Stimulated activated CD4-positive, alpha-beta T cell treated with anti-CD3 and anti-CD28 coated beads, Interleukin-2, amount 100 ng/mL, for 48 hours (primary cell): ENCODE data around the gene SVIL.
"Not testable (repeated sequence)": the region's sequence is repeated elsewhere in the genome, so short reads cannot be mapped to it uniquely, and the experiment has no call there.

ENCODE experiments used
- DNase-seq, 2 donors: peaks; one replicate each; pipeline ENCODE4 v3.0.0-alpha.2; 2020

Gene SVIL

DNA sequence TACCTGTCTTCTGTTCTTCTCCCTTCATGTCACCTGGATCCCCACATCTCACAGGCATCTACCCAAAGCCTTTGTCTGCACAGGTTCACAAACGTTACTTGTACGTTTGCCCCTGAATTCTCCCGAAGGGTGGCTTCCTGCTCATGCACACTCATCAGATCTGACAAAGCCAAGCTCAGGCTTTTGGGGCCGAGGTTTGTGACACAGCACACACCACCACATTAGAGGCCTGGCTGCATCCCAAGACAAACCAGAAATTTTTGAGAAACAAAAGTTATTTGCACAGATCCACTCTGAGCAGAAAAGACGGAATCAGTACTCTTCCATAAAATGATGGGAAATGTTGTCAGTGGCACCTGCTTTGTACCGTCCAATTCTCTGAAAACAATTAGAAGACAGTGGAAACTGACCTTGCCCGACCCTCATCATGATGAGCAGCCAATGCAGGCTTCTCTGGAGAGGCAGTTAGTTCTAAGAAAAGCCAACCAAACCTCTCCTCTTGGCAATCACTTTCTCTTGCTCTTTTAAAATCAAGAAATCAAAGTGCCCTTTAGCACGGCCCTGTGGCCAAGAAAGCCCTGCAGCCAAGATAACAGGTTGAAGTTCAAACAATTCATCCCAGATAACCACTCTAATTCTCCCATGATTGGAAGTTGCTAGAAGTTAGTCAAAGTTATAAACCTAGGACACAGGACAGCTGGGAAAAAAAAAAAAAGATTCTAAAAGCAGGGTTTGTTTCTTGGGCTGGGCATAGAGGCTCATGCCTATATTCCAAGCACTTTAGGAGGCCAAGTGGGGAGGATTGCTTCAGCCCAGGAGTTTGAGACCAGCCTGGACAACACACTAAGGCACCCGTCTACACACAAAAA is 13.6 kb upstream of the SVIL start:
- DNase-seq: peak in 1 of 2 donors; percentile 7

DNA sequence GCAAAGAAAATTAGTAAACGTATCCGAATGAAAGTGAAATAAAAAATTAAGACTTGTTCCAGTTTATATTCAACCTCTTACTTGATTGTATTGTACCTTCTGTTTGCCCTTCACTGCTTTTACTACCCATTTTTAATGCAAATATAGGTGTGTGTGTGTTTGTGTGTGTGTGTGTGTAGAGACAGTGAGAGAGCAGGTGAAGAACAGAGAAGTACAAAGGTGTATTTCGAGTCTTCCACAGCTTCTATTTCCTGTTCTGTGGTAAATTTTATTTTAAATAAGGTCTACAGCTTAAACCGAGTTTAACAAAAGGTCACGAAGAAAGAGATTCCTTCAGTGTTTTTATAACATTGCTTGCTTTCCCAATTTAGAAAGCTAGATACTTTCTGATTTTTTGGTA is 12.7 kb upstream of the SVIL start:
- DNase-seq: no peak

DNA sequence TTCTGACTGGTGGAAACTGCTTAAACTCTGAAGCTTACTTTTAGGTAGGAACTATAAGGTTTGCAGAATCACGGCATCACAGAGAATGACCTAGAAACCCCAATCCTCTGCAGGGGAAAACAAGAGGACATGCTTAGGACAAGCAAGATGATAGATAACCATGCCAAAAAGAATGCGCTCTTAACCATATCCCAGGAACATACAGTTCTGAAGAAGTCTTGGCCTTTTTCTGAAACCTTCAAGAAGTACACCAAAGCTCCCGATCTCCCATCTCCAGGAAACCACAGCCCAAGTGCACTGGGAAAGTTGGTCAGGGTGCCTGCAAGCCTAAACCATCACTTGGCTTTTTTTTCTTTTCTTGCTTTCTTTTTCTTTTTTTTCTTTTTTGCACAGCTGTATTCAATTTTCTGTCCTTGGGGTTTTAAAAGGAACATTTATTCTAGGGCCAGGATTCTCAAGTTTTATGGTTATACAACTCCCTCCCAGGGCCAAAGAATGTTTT is 12.2 kb upstream of the SVIL start:
- DNase-seq: no peak

GRCh38 chr10:29646238-29646902 is 11.6 kb upstream of the SVIL start:
- no peak for DNase-seq

GRCh38 chr10:29643771-29644501 is 9.2 kb upstream of the SVIL start:
- DNase-seq: no peak

- no peak for DNase-seq
Measured at GRCh38 chr10:29642990-29643389, 8.2 kb upstream of the SVIL start.

- DNase-seq: no peak
Measured at GRCh38 chr10:29637537-29637936, 2.8 kb upstream of the SVIL start.

GRCh38 chr10:29636178-29636577 is 1.4 kb upstream of the SVIL start:
- no peak for DNase-seq

DNA sequence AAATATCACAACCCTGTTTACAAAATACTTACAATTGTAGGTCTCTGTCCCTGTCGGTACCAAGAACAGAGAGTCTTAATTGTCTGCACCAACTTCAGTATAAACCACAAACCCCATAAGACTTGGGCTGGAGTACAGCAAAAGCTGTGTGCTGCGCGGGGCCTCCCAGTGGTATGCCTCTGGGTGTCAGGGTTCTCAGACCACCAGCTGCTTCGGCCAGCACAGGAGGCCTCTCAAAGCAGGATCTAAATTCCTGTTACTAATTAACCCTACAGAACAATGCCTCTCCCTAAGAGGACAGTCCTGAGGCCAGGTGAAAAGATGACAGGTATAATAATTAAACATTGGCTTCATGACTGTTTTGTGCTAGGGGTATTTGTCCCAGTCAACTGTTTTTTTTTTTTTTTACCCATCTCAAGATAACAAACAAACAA is 957 bp upstream of the SVIL start:
- DNase-seq: no peak

GRCh38 chr10:29634105-29634504 is 666 bp downstream of the SVIL start:
- DNase-seq: no peak

GRCh38 chr10:29631049-29631339 is 3.8 kb downstream of the SVIL start:
- no peak for DNase-seq

GRCh38 chr10:29630205-29631048 is 4.3 kb downstream of the SVIL start:
- DNase-seq: no peak

GRCh38 chr10:29628912-29629526 is 5.8 kb downstream of the SVIL start:
- no peak for DNase-seq

DNA sequence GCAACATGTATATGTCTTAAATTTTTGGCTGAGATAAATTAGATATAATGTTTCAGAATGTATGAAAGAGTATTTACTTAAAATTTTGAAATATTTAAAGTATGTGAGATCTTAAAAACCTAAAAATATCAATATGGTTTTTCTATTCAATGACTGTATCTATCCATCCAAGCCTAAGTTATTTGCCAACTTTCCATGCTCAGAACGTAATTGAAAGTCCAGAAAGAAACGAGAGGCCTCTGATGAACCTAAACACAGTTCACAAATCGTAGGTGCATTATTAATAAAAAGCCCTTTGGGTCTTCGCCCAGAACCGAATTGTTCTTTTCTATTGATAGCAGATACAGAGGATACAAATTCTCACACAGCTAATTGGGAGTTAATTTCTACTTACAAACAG is 6.5 kb downstream of the SVIL start:
- no peak for DNase-seq

DNA sequence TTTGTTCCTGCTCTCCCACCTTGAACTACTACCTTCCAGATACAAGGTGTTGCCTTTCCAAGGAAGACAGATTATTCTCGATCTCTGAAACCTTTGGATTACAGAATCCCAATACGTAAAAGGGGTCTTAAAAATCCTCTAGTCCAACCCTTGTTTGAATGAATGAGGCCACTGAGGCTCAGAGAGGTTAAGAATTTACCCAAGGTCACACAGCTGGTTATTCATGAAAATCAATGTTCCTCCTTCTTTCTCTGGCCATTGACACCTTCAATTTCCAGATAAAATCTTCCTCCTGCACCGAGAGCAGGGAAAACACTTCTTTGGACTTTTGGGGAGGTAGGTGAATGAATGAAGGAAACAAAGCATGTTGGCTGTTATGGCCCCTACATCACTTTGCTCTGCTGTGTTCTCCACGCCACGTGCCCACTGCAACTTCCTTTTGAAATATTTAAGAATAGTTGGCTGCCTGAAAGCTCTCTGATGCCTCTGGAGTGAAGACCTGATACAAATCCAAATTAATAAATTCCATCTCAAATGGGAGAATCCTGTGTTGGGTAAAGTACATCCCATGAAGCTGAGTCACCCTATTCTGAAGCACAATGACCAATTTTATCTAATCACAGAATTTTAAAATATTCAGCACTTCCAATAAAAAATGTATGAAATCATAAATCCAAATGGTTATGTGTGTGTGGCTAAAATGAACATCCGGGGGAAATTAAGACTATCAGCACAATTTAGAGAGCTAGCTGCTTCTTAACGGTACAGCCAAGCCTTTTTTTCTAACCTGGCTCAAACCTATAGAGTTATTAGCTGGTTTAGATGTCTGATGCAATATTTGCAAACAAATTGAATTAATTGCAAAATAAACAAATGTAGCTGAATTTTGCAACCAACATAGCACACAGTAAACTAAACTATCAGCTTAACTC is 7.3 kb downstream of the SVIL start:
- DNase-seq: no peak

GRCh38 chr10:29624357-29624756 is 10.4 kb downstream of the SVIL start:
- not testable (repeated sequence) for DNase-seq

DNA sequence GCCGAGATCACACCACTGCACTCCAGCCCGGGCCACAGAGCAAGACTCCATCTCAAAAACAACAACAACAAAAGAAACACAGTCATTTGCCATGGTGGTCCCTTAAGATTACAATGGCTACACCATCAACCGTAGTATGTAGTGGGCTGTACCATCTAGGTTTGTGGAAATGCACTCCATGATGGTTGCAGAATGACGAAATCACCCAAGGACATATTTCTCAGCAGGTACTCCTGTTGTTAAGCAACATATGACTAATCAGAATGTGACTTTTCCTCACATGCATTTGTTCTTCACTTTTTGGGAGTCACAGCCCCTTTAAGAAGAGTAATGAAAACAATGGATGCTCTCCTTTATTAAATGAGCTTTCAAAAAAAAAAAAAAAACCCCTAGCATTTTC is 11.0 kb downstream of the SVIL start:
- no peak for DNase-seq

DNA sequence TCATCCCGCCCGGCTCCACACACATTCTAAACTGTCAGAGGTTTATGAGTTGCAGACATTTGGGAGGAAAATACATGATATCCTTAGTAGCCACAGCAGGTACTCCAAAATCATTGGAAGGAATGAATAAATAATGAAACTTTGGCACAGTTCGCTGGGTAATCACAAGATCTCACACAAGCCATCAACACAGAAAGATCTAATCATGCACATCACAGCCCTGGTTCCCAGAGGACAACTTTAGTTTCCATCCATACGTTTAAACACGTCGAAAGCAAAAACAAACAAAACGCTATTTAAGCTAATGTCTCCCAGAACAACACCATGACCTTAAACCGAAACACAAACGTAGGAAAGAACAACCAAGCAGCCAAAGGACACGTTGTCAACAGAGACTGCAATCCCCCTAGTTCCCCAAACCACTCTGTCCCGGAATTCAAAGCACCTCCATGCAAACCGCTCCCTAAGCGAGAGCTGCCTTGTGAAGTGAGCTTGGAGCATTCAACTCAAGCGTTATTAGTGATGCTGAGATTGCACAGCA is 12.3 kb downstream of the SVIL start:
- no peak for DNase-seq

DNA sequence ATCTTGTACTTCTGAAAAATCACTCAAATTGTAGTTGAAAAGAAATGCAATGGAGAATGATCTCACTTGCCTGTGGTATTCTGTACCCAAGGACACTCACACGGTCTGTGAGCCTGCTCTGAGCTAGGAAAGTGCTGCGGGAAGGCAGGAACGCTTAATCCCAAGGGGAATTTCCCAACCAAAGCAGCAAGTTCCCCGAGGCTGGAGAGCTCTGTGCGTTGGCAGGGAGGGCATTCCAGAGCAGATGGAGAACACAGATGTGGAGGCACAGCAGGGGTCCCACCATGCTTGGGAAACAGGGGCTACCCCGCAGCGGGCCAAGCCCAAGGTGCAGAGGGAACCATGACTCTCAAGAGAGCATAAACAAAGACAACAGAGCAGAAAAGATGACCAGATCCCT is 13.6 kb downstream of the SVIL start:
- no peak for DNase-seq

- no peak for DNase-seq
Measured at GRCh38 chr10:29620112-29620690, 14.6 kb downstream of the SVIL start.
